ENCODE results near the gene CPEB2. TPM values are rescaled to one million over a fixed set of nuclear protein-coding genes. Genes with fewer than 3 reads are reported as not detected.

The CPEB2 gene
- total RNA-seq, 1 experiment from 2014 or later = 3.3 TPM

- DNase-seq (ENCODE audit: low spot score) (no peak), ATAC-seq (no peak)
- ChIA-PET CTCF (no interaction called here), POLR2A (no interaction called here)
- Mint-ChIP-seq H3K27me3 (ENCODE audit: low read depth) (no peaks in the 10 kb centered on the region), H3K4me3 (no peak overlapping the region), H3K9me3 (peaks cover 5% of the 10 kb centered on the region; the same call in 1 of the 2 replicates), H3K36me3 (no peaks in the 10 kb centered on the region), H3K27ac (no peak overlapping the region), H3K4me1 (no peaks in the 10 kb centered on the region)
- TF ChIP-seq FOXP4 (CRISPR knock-in tag; IDR thresholded peaks at IDR 0.05) = no peak
Observed at GRCh38 chr4:14961292-14961691, 41.0 kb upstream of the CPEB2 start.

GRCh38 chr4:14965071-14965470, 37.2 kb upstream of the CPEB2 start:
- TF ChIP-seq IRF1 (CRISPR knock-in tag; IDR thresholded peaks at IDR 0.05) (no peak), ZNF317 (CRISPR knock-in tag; IDR thresholded peaks at IDR 0.05; ENCODE audit: borderline replicate concordance, low read depth) (no peak), SP1 (CRISPR knock-in tag; conservative IDR thresholded peaks at IDR 0.05) (no peak), ATF3 (CRISPR knock-in tag; conservative IDR thresholded peaks at IDR 0.05) (no peak), ZMAT4 (CRISPR knock-in tag; IDR thresholded peaks at IDR 0.05) (no peak), RELA (CRISPR knock-in tag; IDR thresholded peaks at IDR 0.05; ENCODE audit: borderline replicate concordance) (no peak), ATF2 (CRISPR knock-in tag; IDR thresholded peaks at IDR 0.05; ENCODE audit: borderline replicate concordance, low read depth) (no peak), ERG (CRISPR knock-in tag; IDR thresholded peaks at IDR 0.05) (no peak), GTF2I (CRISPR knock-in tag; conservative IDR thresholded peaks at IDR 0.05) (no peak)
- ATAC-seq (no peak), DNase-seq (ENCODE audit: low spot score) (no peak)
- H3K36me3 Mint-ChIP-seq = no peaks in the 10 kb centered on the region
- no peaks in the 10 kb centered on the region for H3K27me3 Mint-ChIP-seq (ENCODE audit: low read depth)
- no peak overlapping the region for H3K27ac Mint-ChIP-seq
- H3K9me3 Mint-ChIP-seq = peaks cover 5% of the 10 kb centered on the region; the same call in 1 of the 2 replicates
- CTCF ChIA-PET = no interaction called here
- POLR2A ChIA-PET = no interaction called here
- no peak overlapping the region for H3K4me3 Mint-ChIP-seq
- H3K4me1 Mint-ChIP-seq = no peaks in the 10 kb centered on the region

GRCh38 chr4:14967982-14968381, 34.3 kb upstream of the CPEB2 start:
- no peak for TF ChIP-seq ESRRA (CRISPR knock-in tag; IDR thresholded peaks at IDR 0.05; ENCODE audit: borderline replicate concordance)

GRCh38 chr4:14977830-14978229, 24.5 kb upstream of the CPEB2 start:
- POLR2A ChIA-PET = no interaction called here
- CTCF ChIA-PET = no interaction called here
- no peak overlapping the region for H3K4me3 Mint-ChIP-seq
- H3K9me3 Mint-ChIP-seq = peaks cover 28% of the 10 kb centered on the region
- H3K36me3 Mint-ChIP-seq = no peaks in the 10 kb centered on the region
- no peak for DNase-seq (ENCODE audit: low spot score)
- ATAC-seq = no peak
- no peak overlapping the region for H3K27ac Mint-ChIP-seq
- H3K27me3 Mint-ChIP-seq (ENCODE audit: low read depth) = no peaks in the 10 kb centered on the region
- no peaks in the 10 kb centered on the region for H3K4me1 Mint-ChIP-seq
- TF ChIP-seq ZNF532 (CRISPR knock-in tag; IDR thresholded peaks at IDR 0.05; ENCODE audit: borderline replicate concordance) (no peak), PRDM15 (CRISPR knock-in tag; IDR thresholded peaks at IDR 0.05) (no peak), ZNF423 (CRISPR knock-in tag; IDR thresholded peaks at IDR 0.05) (no peak)

More at GRCh38 chr4:14967982-14968381, 34.3 kb upstream of the CPEB2 start:
- no peak overlapping the region for H3K4me3 Mint-ChIP-seq
- H3K9me3 Mint-ChIP-seq = peaks cover 3% of the 10 kb centered on the region; the same call in 1 of the 2 replicates
- H3K27me3 Mint-ChIP-seq (ENCODE audit: low read depth) = no peaks in the 10 kb centered on the region
- H3K4me1 Mint-ChIP-seq = no peaks in the 10 kb centered on the region
- DNase-seq (ENCODE audit: low spot score) (no peak), ATAC-seq (no peak)
- CTCF ChIA-PET = no interaction called here
- no peaks in the 10 kb centered on the region for H3K36me3 Mint-ChIP-seq
- POLR2A ChIA-PET = no interaction called here
- no peak overlapping the region for H3K27ac Mint-ChIP-seq
